RWPE2 (cell line): ENCODE data around the gene STAM2.
A peak's percentile ranks its signal among the peaks of the same experiment; 100 is the strongest.
"Not testable (repeated sequence)": the region's sequence is repeated elsewhere in the genome, so short reads cannot be mapped to it uniquely, and the experiment has no call there.

Experiments
- ATAC-seq: fragments of 200-7000 bp; cut with Tn5 transposase; 3 replicates; pipeline ENCODE4 v1.9.1; 2021; ENCODE audit warnings: low read depth
- DNase-seq: peaks from one replicate; pipeline ENCODE4 v3.0.0-alpha.2; 2020; ENCODE audit warnings: low spot score
- H3K27ac ChIP-seq: fragments of 450-650 bp; 2 replicates; pipeline ENCODE4 v1.5.1; 2017; ENCODE audit warnings: mild to moderate bottlenecking; ENCODE audit not compliant: poor library complexity, severe bottlenecking
- H3K27me3 ChIP-seq: fragments of 250-450 bp; sonication (Bioruptor Pico); 2 replicates; pipeline ENCODE4 v1.5.1; 2021; ENCODE audit warnings: mild to moderate bottlenecking, moderate library complexity; ENCODE audit not compliant: insufficient read depth, poor library complexity, severe bottlenecking
- H3K36me3 ChIP-seq: fragments of 250-450 bp; sonication (Bioruptor Pico); 2 replicates; pipeline ENCODE4 v1.5.1; 2020; ENCODE audit warnings: low read depth, mild to moderate bottlenecking, moderate library complexity
- H3K4me1 ChIP-seq: fragments of 250-450 bp; sonication (Bioruptor Pico); 2 replicates; pipeline ENCODE4 v1.5.1; 2021; ENCODE audit warnings: mild to moderate bottlenecking, moderate library complexity; ENCODE audit not compliant: insufficient read depth, poor library complexity, severe bottlenecking
- H3K4me3 ChIP-seq: fragments of 250-450 bp; sonication (Bioruptor Pico); 2 replicates; pipeline ENCODE4 v1.5.1; 2021; ENCODE audit warnings: mild to moderate bottlenecking, moderate library complexity; ENCODE audit not compliant: severe bottlenecking
- H3K9me3 ChIP-seq: fragments of 250-450 bp; sonication (Bioruptor Pico); 2 replicates; pipeline ENCODE4 v1.5.1; 2021; ENCODE audit warnings: mild to moderate bottlenecking, moderate library complexity; ENCODE audit not compliant: severe bottlenecking
- CTCF ChIP-seq: fragments of 450-650 bp; IDR thresholded peaks from one replicate; pipeline ENCODE4 v1.5.1; 2017; ENCODE audit warnings: mild to moderate bottlenecking, moderate library complexity; ENCODE audit not compliant: poor library complexity, severe bottlenecking

Gene STAM2

GRCh38 chr2:152189622-152190495, 14.3 kb upstream of the STAM2 start:
- H3K27me3 ChIP-seq, result no peaks in the 10 kb centered on the region
- peak; percentile 97 for TF ChIP-seq CTCF
- H3K4me3 ChIP-seq, result no peak overlapping the region
- H3K36me3 ChIP-seq, result no peaks in the 10 kb centered on the region
- ATAC-seq, result peak; percentile 89
- H3K4me1 ChIP-seq, result no peaks in the 10 kb centered on the region
- no peak overlapping the region for H3K27ac ChIP-seq
- H3K9me3 ChIP-seq, result no peaks in the 10 kb centered on the region
- no peak for DNase-seq

- not testable (repeated sequence) for H3K9me3 ChIP-seq, H3K4me3 ChIP-seq, ATAC-seq, H3K4me1 ChIP-seq, H3K36me3 ChIP-seq, H3K27me3 ChIP-seq, DNase-seq, H3K27ac ChIP-seq
Measured at GRCh38 chr2:152186808-152187207, 11.2 kb upstream of the STAM2 start.

GRCh38 chr2:152186262-152186661, 10.7 kb upstream of the STAM2 start:
- no peaks in the 10 kb centered on the region for H3K36me3 ChIP-seq
- DNase-seq, result no peak
- no peak for ATAC-seq
- no peaks in the 10 kb centered on the region for H3K9me3 ChIP-seq
- H3K27me3 ChIP-seq, result no peaks in the 10 kb centered on the region
- H3K4me1 ChIP-seq, result no peaks in the 10 kb centered on the region
- no peak overlapping the region for H3K4me3 ChIP-seq
- no peak overlapping the region for H3K27ac ChIP-seq
- TF ChIP-seq CTCF, result no peak

- no peaks in the 10 kb centered on the region for H3K9me3 ChIP-seq
- TF ChIP-seq CTCF, result no peak
- no peak overlapping the region for H3K27ac ChIP-seq
- H3K27me3 ChIP-seq, result no peaks in the 10 kb centered on the region
- ATAC-seq (no peak), DNase-seq (no peak)
- H3K4me3 ChIP-seq, result no peak overlapping the region
- H3K4me1 ChIP-seq, result no peaks in the 10 kb centered on the region
- H3K36me3 ChIP-seq, result no peaks in the 10 kb centered on the region
Measured at GRCh38 chr2:152183401-152184073, 8.0 kb upstream of the STAM2 start.

GRCh38 chr2:152177667-152178066, 2.1 kb upstream of the STAM2 start:
- DNase-seq, H3K27ac ChIP-seq, H3K36me3 ChIP-seq, H3K4me1 ChIP-seq, H3K4me3 ChIP-seq, H3K27me3 ChIP-seq, H3K9me3 ChIP-seq, ATAC-seq: not testable (repeated sequence)
